ENCODE results near the gene KRT28. TPM values are rescaled to one million over a fixed set of nuclear protein-coding genes. Genes with fewer than 3 reads are reported as not detected.
A peak's percentile ranks its signal among the peaks of the same experiment; 100 is the strongest.

Gene KRT28
- total and polyA plus RNA-seq, 2 experiments from 2014 or later, result not detected

DNA sequence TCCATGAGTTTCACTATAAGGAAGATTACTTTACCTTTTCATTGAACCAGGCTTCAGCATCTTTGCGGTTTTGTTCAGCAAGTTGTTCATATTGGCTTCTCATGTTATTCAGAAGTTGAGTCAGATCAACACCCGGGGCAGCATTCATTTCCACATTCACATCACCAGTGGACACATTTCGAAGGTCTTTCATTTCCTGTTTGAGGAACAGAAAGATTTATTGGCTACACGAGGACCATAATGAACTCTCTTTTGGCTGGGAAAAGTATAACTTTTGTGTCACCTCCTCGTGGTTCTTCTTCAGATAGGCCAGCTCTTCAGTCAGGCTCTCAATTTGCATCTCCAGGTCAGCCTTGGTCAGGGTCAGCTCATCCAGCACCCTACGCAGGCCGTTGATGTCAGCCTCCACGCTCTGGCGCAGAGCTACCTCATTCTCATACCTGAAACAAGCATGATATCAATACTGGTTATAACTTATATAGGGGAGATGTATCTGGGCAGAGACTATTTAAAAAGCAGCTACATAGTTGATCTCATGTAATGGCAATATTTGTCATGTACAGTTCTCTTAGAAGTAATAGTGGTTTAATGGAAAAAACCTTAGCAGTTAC is 20.6 kb upstream of the KRT28 start:
- WGBS, 2 experiments (ENCODE audit: low coverage in 1 of 2, low lambda C conversion rate in 2 of 2, missing lambda C conversion rate in 2 of 2), result 85 to 89% methylated on average over 9 of the region's 9 CpGs
- Histone ChIP-seq H3K27me3 (replicated peaks; ENCODE audit: insufficient read depth) (no peaks in the 10 kb centered on the region), H3K9ac (0 out of 2 replicates have a peak overlapping the region, but pooled peaks have one; percentile 93), H3K9me3 (ENCODE audit: low read depth) (no peaks in the 10 kb centered on the region), H3K9me2 (ENCODE audit: insufficient read depth) (no peaks in the 10 kb centered on the region), H2AFZ (peak overlapping the region; percentile 92), H3K79me2 (ENCODE audit: insufficient read depth) (peaks cover 66% of the 10 kb centered on the region), H3K4me2 (ENCODE audit: unreplicated experiment) (peak overlapping the region; percentile 91), H3K36me3 (ENCODE audit: low read depth) (peaks cover 12% of the 10 kb centered on the region; the same call in 1 of the 2 replicates), H3F3A (ENCODE audit: insufficient read depth) (peaks cover 48% of the 10 kb centered on the region), H3K4me1 (ENCODE audit: insufficient read depth) (peaks cover 26% of the 10 kb centered on the region), H4K20me1 (ENCODE audit: insufficient read depth) (no peaks in the 10 kb centered on the region), H3K27ac (peak overlapping the region; percentile 84), H3K4me3 (peak overlapping the region; percentile 95)
- in situ Hi-C loops (cut with MboI), result no loop called here
- TF ChIP-seq EZH2 (IDR thresholded peaks at IDR 0.05; ENCODE audit: insufficient read depth, poor library complexity, severe bottlenecking) (no peak), EZH2phosphoT487 (IDR thresholded peaks at IDR 0.05; ENCODE audit: insufficient read depth, low read depth) (no peak)
- DNase-seq, result peak; percentile 12

GRCh38 chr17:40819528-40820125 is 19.9 kb upstream of the KRT28 start:
- Histone ChIP-seq H2AFZ (peak overlapping the region; percentile 92), H3K4me2 (ENCODE audit: unreplicated experiment) (peak overlapping the region; percentile 91), H3K79me2 (ENCODE audit: insufficient read depth) (peaks cover 59% of the 10 kb centered on the region), H3K9me2 (ENCODE audit: insufficient read depth) (no peaks in the 10 kb centered on the region), H3K4me1 (ENCODE audit: insufficient read depth) (peaks cover 26% of the 10 kb centered on the region), H3K27ac (peak overlapping the region; percentile 84), H3K27me3 (replicated peaks; ENCODE audit: insufficient read depth) (no peaks in the 10 kb centered on the region), H3K9ac (peak overlapping the region; percentile 93), H3K36me3 (ENCODE audit: low read depth) (peaks cover 12% of the 10 kb centered on the region; the same call in 1 of the 2 replicates), H3K9me3 (ENCODE audit: low read depth) (no peaks in the 10 kb centered on the region), H3K4me3 (peak overlapping the region; percentile 95), H4K20me1 (ENCODE audit: insufficient read depth) (no peaks in the 10 kb centered on the region), H3F3A (ENCODE audit: insufficient read depth) (peaks cover 48% of the 10 kb centered on the region)
- TF ChIP-seq EZH2phosphoT487 (IDR thresholded peaks at IDR 0.05; ENCODE audit: insufficient read depth, low read depth) (no peak), EZH2 (IDR thresholded peaks at IDR 0.05; ENCODE audit: insufficient read depth, poor library complexity, severe bottlenecking) (no peak)
- in situ Hi-C loops (cut with MboI), result loop anchor here (10.0 kb wide), 1 partner anchor 85 kb away; no protein-coding TSS in a partner anchor
- WGBS, 2 experiments (ENCODE audit: low coverage in 1 of 2, low lambda C conversion rate in 2 of 2, missing lambda C conversion rate in 2 of 2), result 13% methylated on average over 9 of the region's 9 CpGs
- peak; percentile 68 for DNase-seq

GRCh38 chr17:40818733-40819527 is 19.2 kb upstream of the KRT28 start:
- Histone ChIP-seq H3K4me3 (peak overlapping the region; percentile 95), H3K9ac (peak overlapping the region; percentile 93), H3K4me2 (ENCODE audit: unreplicated experiment) (peak overlapping the region; percentile 91), H4K20me1 (ENCODE audit: insufficient read depth) (no peaks in the 10 kb centered on the region), H3K9me3 (ENCODE audit: low read depth) (no peaks in the 10 kb centered on the region), H3K79me2 (ENCODE audit: insufficient read depth) (peaks cover 52% of the 10 kb centered on the region), H2AFZ (peak overlapping the region; percentile 92), H3K27me3 (replicated peaks; ENCODE audit: insufficient read depth) (no peaks in the 10 kb centered on the region), H3K9me2 (ENCODE audit: insufficient read depth) (no peaks in the 10 kb centered on the region), H3K36me3 (ENCODE audit: low read depth) (peaks cover 12% of the 10 kb centered on the region; the same call in 1 of the 2 replicates), H3K27ac (peak overlapping the region; percentile 84), H3F3A (ENCODE audit: insufficient read depth) (peaks cover 48% of the 10 kb centered on the region), H3K4me1 (ENCODE audit: insufficient read depth) (peaks cover 26% of the 10 kb centered on the region)
- in situ Hi-C loops (cut with MboI), result loop anchor here (10.0 kb wide), 1 partner anchor 86 kb away; no protein-coding TSS in a partner anchor
- 1 to 2% methylated on average over 64 to 73 of the region's 73 CpGs for WGBS, 2 experiments (ENCODE audit: low coverage in 1 of 2, low lambda C conversion rate in 2 of 2, missing lambda C conversion rate in 2 of 2)
- peak; percentile 95 for DNase-seq
- TF ChIP-seq EZH2phosphoT487 (IDR thresholded peaks at IDR 0.05; ENCODE audit: insufficient read depth, low read depth) (no peak), EZH2 (IDR thresholded peaks at IDR 0.05; ENCODE audit: insufficient read depth, poor library complexity, severe bottlenecking) (no peak)

GRCh38 chr17:40818343-40818732 is 18.6 kb upstream of the KRT28 start:
- Histone ChIP-seq H3K27ac (peak overlapping the region; percentile 84), H3K9ac (peak overlapping the region; percentile 93), H3K4me3 (peak overlapping the region; percentile 95), H3K4me1 (ENCODE audit: insufficient read depth) (peaks cover 26% of the 10 kb centered on the region), H4K20me1 (ENCODE audit: insufficient read depth) (no peaks in the 10 kb centered on the region), H3K9me2 (ENCODE audit: insufficient read depth) (no peaks in the 10 kb centered on the region), H3K9me3 (ENCODE audit: low read depth) (no peaks in the 10 kb centered on the region), H3F3A (ENCODE audit: insufficient read depth) (peaks cover 48% of the 10 kb centered on the region), H3K27me3 (replicated peaks; ENCODE audit: insufficient read depth) (no peaks in the 10 kb centered on the region), H3K36me3 (ENCODE audit: low read depth) (peaks cover 12% of the 10 kb centered on the region; the same call in 1 of the 2 replicates), H3K4me2 (ENCODE audit: unreplicated experiment) (peak overlapping the region; percentile 86), H3K79me2 (ENCODE audit: insufficient read depth) (peaks cover 46% of the 10 kb centered on the region), H2AFZ (peak overlapping the region; percentile 44)
- 1 to 3% methylated on average over 7 of the region's 7 CpGs for WGBS, 2 experiments (ENCODE audit: low coverage in 1 of 2, low lambda C conversion rate in 2 of 2, missing lambda C conversion rate in 2 of 2)
- in situ Hi-C loops (cut with MboI), result loop anchor here (10.0 kb wide), 1 partner anchor 86 kb away; no protein-coding TSS in a partner anchor
- peak; percentile 29 for DNase-seq
- TF ChIP-seq EZH2phosphoT487 (IDR thresholded peaks at IDR 0.05; ENCODE audit: insufficient read depth, low read depth), result no peak
- no peak for TF ChIP-seq EZH2 (IDR thresholded peaks at IDR 0.05; ENCODE audit: insufficient read depth, poor library complexity, severe bottlenecking)

Measured in GM23248 (cell line).